ENCODE results near the gene GEMIN2. TPM values are rescaled to one million over a fixed set of nuclear protein-coding genes. Genes with fewer than 3 reads are reported as not detected.

GEMIN2 gene
- polyA plus RNA-seq, 1 of the 3 experiments (the other 2 are of a cell fraction): 13.2 TPM

- WGBS (ENCODE audit: low lambda C conversion rate): 77% methylated on average over 6 of the region's 7 CpGs
- H3K9me2 ChIP-seq: no peaks in the 10 kb centered on the region
- ChIA-PET POLR2A (interaction anchor here (1.3 kb wide), 1 partner anchor 25 kb away, joined by 3 read pairs; the partner anchor contains the start of gene TRAPPC6B), CTCF (no interaction called here)
- no peak overlapping the region for H3K4me3 ChIP-seq (ENCODE audit: low read depth in 2 of 2, low read length in 1 of 2)
- H4K20me1 ChIP-seq (ENCODE audit: insufficient read depth): no peaks in the 10 kb centered on the region
- no peaks in the 10 kb centered on the region for H3K79me2 ChIP-seq (ENCODE audit: insufficient read depth)
- no peak overlapping the region for H2AFZ ChIP-seq (ENCODE audit: low read depth)
- H3K9ac ChIP-seq: no peak overlapping the region
- no peaks in the 10 kb centered on the region for H3K27me3 ChIP-seq (ENCODE audit: insufficient read depth)
- H3K27ac ChIP-seq (ENCODE audit: low read depth in 2 of 2, low read length in 1 of 2): no peak overlapping the region
- H3K4me1 ChIP-seq (ENCODE audit: control insufficient read depth in 1 of 2, insufficient read depth in 2 of 2, low read depth in 1 of 2, low read length in 1 of 2): no peaks in the 10 kb centered on the region
- TF ChIP-seq IRF3 (IDR thresholded peaks at IDR 0.05; ENCODE audit: low read depth, low read length): no peak
- TF ChIP-seq RCOR1 (IDR thresholded peaks at IDR 0.05; ENCODE audit: low read length): no peak
- TF ChIP-seq RAD21 (IDR thresholded peaks at IDR 0.05; ENCODE audit: low read length): no peak
- TF ChIP-seq TEAD4 (IDR thresholded peaks at IDR 0.05; ENCODE audit: borderline replicate concordance, insufficient read depth): no peak
- TF ChIP-seq USF2 (IDR thresholded peaks at IDR 0.05; ENCODE audit: borderline replicate concordance, low read depth, low read length): no peak
- no peak for TF ChIP-seq ELF1 (IDR thresholded peaks at IDR 0.05)
- TF ChIP-seq GATA2 (CRISPR knock-in tag; IDR thresholded peaks at IDR 0.05): no peak
- no peak for TF ChIP-seq FOXM1 (IDR thresholded peaks at IDR 0.05; ENCODE audit: low read depth)
- TF ChIP-seq FOSL2 (IDR thresholded peaks at IDR 0.05; ENCODE audit: borderline replicate concordance, low read depth): no peak
- TF ChIP-seq POLR2AphosphoS5 (IDR thresholded peaks at IDR 0.05; ENCODE audit: low read depth, low read length): no peak
- no peak for TF ChIP-seq REST (IDR thresholded peaks at IDR 0.05; ENCODE audit: low read depth, low read length)
- TF ChIP-seq ZBTB33 (IDR thresholded peaks at IDR 0.05; ENCODE audit: borderline replicate concordance, low read depth): no peak
- TF ChIP-seq SIN3A (IDR thresholded peaks at IDR 0.05; ENCODE audit: borderline replicate concordance, low read depth, low read length): no peak
- TF ChIP-seq EZH2phosphoT487 (IDR thresholded peaks at IDR 0.05; ENCODE audit: borderline replicate concordance, low read depth): no peak
- TF ChIP-seq GABPA (IDR thresholded peaks at IDR 0.05; ENCODE audit: low read depth): no peak
- peaks cover 0 to 12% of the 10 kb centered on the region in 2 experiments for H3K36me3 ChIP-seq (replicated peaks in 1 of 2; ENCODE audit: control insufficient read depth in 1 of 2, insufficient read depth in 2 of 2, low read length in 1 of 2)
- H3F3A ChIP-seq (replicated peaks; ENCODE audit: insufficient read depth): no peaks in the 10 kb centered on the region
- no peak for DNase-seq
- no peak overlapping the region for H3K4me2 ChIP-seq
- H3K9me3 ChIP-seq: no peaks in the 10 kb centered on the region
Observed at GRCh38 chr14:39145266-39145966, 31.3 kb downstream of the GEMIN2 start.

Data from SK-N-SH (cell line).